Osteocyte (in vitro differentiated cells): ENCODE data around the gene IFNL1. TPM values are rescaled to one million over a fixed set of nuclear protein-coding genes. Genes with fewer than 3 reads are reported as not detected.

Experiments used
- DNase-seq: peaks from one replicate; pipeline ENCODE4 v3.0.0; 2021; ENCODE audit warnings: mixed read lengths; ENCODE audit not compliant: unreplicated experiment; ENCODE audit errors: extremely low spot score
- H3K27ac Mint-ChIP-seq: one replicate; pipeline ENCODE4 v1.8.0; 2021; ENCODE audit warnings: mild to moderate bottlenecking, mixed read lengths; ENCODE audit not compliant: unreplicated experiment
- H3K27me3 Mint-ChIP-seq: one replicate; pipeline ENCODE4 v1.8.0; 2021; ENCODE audit warnings: mixed read lengths; ENCODE audit not compliant: unreplicated experiment
- H3K36me3 Mint-ChIP-seq: one replicate; pipeline ENCODE4 v1.8.0; 2021; ENCODE audit warnings: mixed read lengths; ENCODE audit not compliant: unreplicated experiment
- H3K4me1 Mint-ChIP-seq: one replicate; pipeline ENCODE4 v1.8.0; 2021; ENCODE audit warnings: mixed read lengths; ENCODE audit not compliant: unreplicated experiment
- H3K4me3 Mint-ChIP-seq: one replicate; pipeline ENCODE4 v1.8.0; 2021; ENCODE audit warnings: mild to moderate bottlenecking, moderate library complexity, mixed read lengths; ENCODE audit not compliant: unreplicated experiment
- H3K9me3 Mint-ChIP-seq: one replicate; pipeline ENCODE4 v1.8.0; 2021; ENCODE audit warnings: mixed read lengths; ENCODE audit not compliant: unreplicated experiment
- CTCF ChIP-seq: fragments of 200-600 bp; sonication (generic); IDR thresholded peaks from 2 replicates; pipeline ENCODE4 v1.5.0; 2021; ENCODE audit warnings: antibody characterized with exemption, mild to moderate bottlenecking, moderate library complexity
- total RNA-seq: library from RNA; stranded (reverse); gene quantifications from 2 replicates; pipeline ENCODE4 v1.2.1, GENCODE V29; 2021

Gene IFNL1
- total RNA-seq, 1 donor from 2014 or later = not detected

- no peak for TF ChIP-seq CTCF
- Mint-ChIP-seq H3K36me3 (peaks cover 2% of the 10 kb centered on the region), H3K4me3 (no peak overlapping the region), H3K4me1 (peaks cover 4% of the 10 kb centered on the region), H3K9me3 (no peaks in the 10 kb centered on the region), H3K27me3 (peaks cover 35% of the 10 kb centered on the region), H3K27ac (no peak overlapping the region)
- DNase-seq = no peak
These were observed 14.5 kb downstream of the IFNL1 start for GRCh38 chr19:39310558-39311311.

- H3K4me1 Mint-ChIP-seq = no peaks in the 10 kb centered on the region
- H3K9me3 Mint-ChIP-seq = no peaks in the 10 kb centered on the region
- no peak for TF ChIP-seq CTCF
- no peak for DNase-seq
- H3K27me3 Mint-ChIP-seq = peaks cover 25% of the 10 kb centered on the region
- no peaks in the 10 kb centered on the region for H3K36me3 Mint-ChIP-seq
- H3K4me3 Mint-ChIP-seq = no peak overlapping the region
- H3K27ac Mint-ChIP-seq = no peak overlapping the region
These were observed 18.0 kb downstream of the IFNL1 start for GRCh38 chr19:39314016-39314728.

DNA sequence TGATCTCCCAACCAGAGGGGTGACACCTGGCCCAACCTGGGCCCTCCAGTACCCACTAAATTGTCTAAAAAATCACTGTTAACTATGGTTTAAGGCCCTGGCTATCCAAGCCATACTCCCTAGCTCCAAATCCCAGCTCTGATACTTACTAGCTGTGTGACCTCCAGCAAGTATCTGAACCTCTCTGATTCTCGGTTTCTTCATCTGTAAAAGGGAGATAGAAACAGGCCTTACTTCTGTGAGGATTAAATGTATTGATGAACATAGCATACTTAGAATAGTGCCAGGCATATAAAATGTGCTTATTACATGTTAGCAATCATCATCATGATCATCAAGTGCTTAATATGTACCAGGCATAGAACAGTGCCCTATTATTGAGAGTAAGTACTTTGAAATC is 19.7 kb downstream of the IFNL1 start:
- peaks cover 6% of the 10 kb centered on the region for H3K4me1 Mint-ChIP-seq
- peaks cover 25% of the 10 kb centered on the region for H3K27me3 Mint-ChIP-seq
- no peaks in the 10 kb centered on the region for H3K36me3 Mint-ChIP-seq
- no peak for TF ChIP-seq CTCF
- no peak for DNase-seq
- no peak overlapping the region for H3K27ac Mint-ChIP-seq
- no peak overlapping the region for H3K4me3 Mint-ChIP-seq
- H3K9me3 Mint-ChIP-seq = no peaks in the 10 kb centered on the region

- H3K36me3 Mint-ChIP-seq = no peaks in the 10 kb centered on the region
- TF ChIP-seq CTCF = no peak
- H3K27me3 Mint-ChIP-seq = peaks cover 33% of the 10 kb centered on the region
- no peak overlapping the region for H3K4me3 Mint-ChIP-seq
- no peak for DNase-seq
- peaks cover 11% of the 10 kb centered on the region for H3K4me1 Mint-ChIP-seq
- no peaks in the 10 kb centered on the region for H3K9me3 Mint-ChIP-seq
- H3K27ac Mint-ChIP-seq = no peak overlapping the region
These were observed 20.6 kb downstream of the IFNL1 start for GRCh38 chr19:39316627-39317321.

DNA sequence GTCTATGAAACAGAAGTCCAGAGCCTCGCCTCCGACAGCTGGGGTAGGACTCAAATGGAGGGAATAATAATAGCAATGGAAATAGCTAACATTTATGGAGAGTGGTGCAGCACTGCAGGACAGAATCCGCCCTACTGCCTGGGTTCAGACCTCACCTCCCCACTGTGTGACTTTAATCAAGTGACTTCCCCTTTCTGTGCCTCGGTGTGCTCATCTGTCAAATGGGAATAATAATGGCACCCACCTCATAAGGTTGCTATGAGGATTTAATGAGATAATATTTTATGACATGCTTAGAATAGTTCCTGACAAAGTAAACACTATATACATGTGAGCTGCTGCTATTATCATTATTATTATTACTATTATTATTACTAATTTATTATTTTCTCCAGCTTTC is 21.3 kb downstream of the IFNL1 start:
- TF ChIP-seq CTCF = no peak
- Mint-ChIP-seq H3K36me3 (no peaks in the 10 kb centered on the region), H3K4me1 (peaks cover 11% of the 10 kb centered on the region), H3K9me3 (no peaks in the 10 kb centered on the region), H3K27ac (no peak overlapping the region), H3K27me3 (peaks cover 34% of the 10 kb centered on the region), H3K4me3 (no peak overlapping the region)
- DNase-seq = no peak
